Neuronal stem cell (in vitro differentiated cells): Measurements from ENCODE around the gene CFAP92.

Experiments used
- DNase-seq: peaks from one replicate; pipeline ENCODE4 v3.0.0-alpha.2; 2013; ENCODE audit warnings: low spot score
- H2AFZ ChIP-seq: one replicate; pipeline ENCODE4 v1.6.1; 2013; ENCODE audit warnings: mild to moderate bottlenecking, low read length, inconsistent platforms
- H2AK5ac ChIP-seq: 2 replicates; pipeline ENCODE4 v1.6.1; 2013; ENCODE audit warnings: low read depth, mild to moderate bottlenecking, inconsistent platforms, low read length, moderate library complexity, mixed read lengths
- H2BK120ac ChIP-seq: 2 replicates; pipeline ENCODE4 v1.6.1; 2013; ENCODE audit warnings: low read depth, mild to moderate bottlenecking, inconsistent platforms, low read length, moderate library complexity, mixed read lengths
- H2BK12ac ChIP-seq: one replicate; pipeline ENCODE4 v1.6.1; 2013; ENCODE audit warnings: low read length, inconsistent platforms
- H2BK15ac ChIP-seq: 2 replicates; pipeline ENCODE4 v1.6.1; 2013; ENCODE audit warnings: mild to moderate bottlenecking, low read length, inconsistent platforms, mixed read lengths
- H2BK5ac ChIP-seq: one replicate; pipeline ENCODE4 v1.6.1; 2013; ENCODE audit warnings: inconsistent platforms, mild to moderate bottlenecking, low read length, moderate library complexity
- H3K14ac ChIP-seq: one replicate; pipeline ENCODE4 v1.6.1; 2013; ENCODE audit warnings: low read length, inconsistent platforms
- H3K18ac ChIP-seq: 2 replicates; pipeline ENCODE4 v1.6.1; 2013; ENCODE audit warnings: low read length, inconsistent platforms
- H3K23ac ChIP-seq: 2 replicates; pipeline ENCODE4 v1.6.1; 2013; ENCODE audit warnings: low read depth, mild to moderate bottlenecking, mixed read lengths, low read length, inconsistent platforms; ENCODE audit not compliant: poor library complexity
- H3K27ac ChIP-seq: replicated peaks from 3 replicates; pipeline ENCODE4 v1.5.1; 2013; ENCODE audit warnings: low read length, inconsistent platforms
- H3K27me3 ChIP-seq, 3 experiments: 2 replicates each; pipeline ENCODE4 v1.6.1; 2013; ENCODE audit warnings: low read length in 3 of 3, mild to moderate bottlenecking in 2 of 3, inconsistent platforms in 1 of 3, low read depth in 1 of 3, mixed read lengths in 1 of 3, moderate library complexity in 1 of 3; ENCODE audit not compliant: control insufficient read depth in 3 of 3, insufficient read depth in 3 of 3
- H3K36me3 ChIP-seq, 2 donors: replicated peaks in 1 of 2; 2 replicates each; pipeline ENCODE4 v1.6.1; 2013; ENCODE audit warnings: low read length in 2 of 2; ENCODE audit not compliant: control insufficient read depth in 2 of 2, insufficient read depth in 2 of 2
- H3K4ac ChIP-seq: 2 replicates; pipeline ENCODE4 v1.6.1; 2013; ENCODE audit warnings: inconsistent platforms, mild to moderate bottlenecking, low read length, moderate library complexity
- H3K4me1 ChIP-seq, 2 donors: 1 replicate in 1 of 2; 2 replicates in 1 of 2; pipeline ENCODE4 v1.6.1; 2013; ENCODE audit warnings: low read length in 2 of 2, low read depth in 1 of 2; ENCODE audit not compliant: control insufficient read depth in 2 of 2, insufficient read depth in 1 of 2
- H3K4me2 ChIP-seq: one replicate; pipeline ENCODE4 v1.6.1; 2013; ENCODE audit warnings: mild to moderate bottlenecking, low read length, inconsistent platforms; ENCODE audit not compliant: insufficient read depth, poor library complexity, severe bottlenecking
- H3K4me3 ChIP-seq, 2 donors: 2 replicates each; pipeline ENCODE4 v1.5.1; 2013; ENCODE audit warnings: low read length in 2 of 2, mild to moderate bottlenecking in 2 of 2, inconsistent platforms in 1 of 2, moderate library complexity in 1 of 2
- H3K79me1 ChIP-seq: one replicate; pipeline ENCODE4 v1.6.1; 2013; ENCODE audit warnings: low read depth, mild to moderate bottlenecking, inconsistent platforms, low read length, moderate library complexity
- H3K9ac ChIP-seq: one replicate; pipeline ENCODE4 v1.6.1; 2013; ENCODE audit warnings: mild to moderate bottlenecking, low read depth, low read length, inconsistent platforms; ENCODE audit not compliant: poor library complexity
- H3K9me3 ChIP-seq, 2 donors: replicated peaks in 1 of 2; 2 replicates each; pipeline versions ENCODE3 to v1.6.1; 2013; ENCODE audit warnings: low read length in 2 of 2, mild to moderate bottlenecking in 2 of 2, inconsistent platforms in 1 of 2, low read depth in 1 of 2, mixed read lengths in 1 of 2, moderate library complexity in 1 of 2; ENCODE audit not compliant: control insufficient read depth in 2 of 2, insufficient read depth in 1 of 2
- H4K8ac ChIP-seq: one replicate; pipeline ENCODE4 v1.6.1; 2013; ENCODE audit warnings: low read depth, mild to moderate bottlenecking, inconsistent platforms, low read length, moderate library complexity
- H4K91ac ChIP-seq: one replicate; pipeline ENCODE4 v1.6.1; 2013; ENCODE audit warnings: low read length, low read depth, mild to moderate bottlenecking, inconsistent platforms; ENCODE audit not compliant: poor library complexity
- WGBS, 2 donors: extraction: QIAGEN DNeasy Blood & Tissue Kit; methylation state at CpG; one replicate each; pipeline ENCODE4 v1.1.7; 2013; ENCODE audit warnings: missing lambda C conversion rate in 2 of 2, mixed read lengths in 1 of 2; ENCODE audit not compliant: insufficient read length in 2 of 2, insufficient replicate concordance in 1 of 2; ENCODE audit errors: extremely low coverage in 2 of 2; 5-methylcytosine and 5-hydroxymethylcytosine counted together

Gene CFAP92

GRCh38 chr3:129022114-129023007 lies 28.5 kb upstream of the CFAP92 start:
- DNase-seq, result no peak
- Histone ChIP-seq H3K4me2 (no peak overlapping the region), H2BK120ac (no peak overlapping the region), H2AFZ (no peak overlapping the region), H3K9ac (no peak overlapping the region), H2BK12ac (no peak overlapping the region), H4K8ac (no peak overlapping the region), H3K4ac (no peak overlapping the region), H3K9me3 (peaks cover 0 to 7% of the 10 kb centered on the region in 2 donors), H3K14ac (no peak overlapping the region), H3K27me3 (no peaks in the 10 kb centered on the region), H3K18ac (no peak overlapping the region), H4K91ac (no peak overlapping the region), H3K4me1 (peaks cover 0 to 6% of the 10 kb centered on the region in 2 donors), H3K27ac (no peak overlapping the region), H2BK15ac (no peak overlapping the region), H3K36me3 (peaks cover 0 to 53% of the 10 kb centered on the region in 2 donors), H3K79me1 (no peaks in the 10 kb centered on the region), H2AK5ac (peak overlapping the region; percentile 22), H3K4me3 (no peak overlapping the region), H3K23ac (peak overlapping the region; percentile 17), H2BK5ac (no peak overlapping the region)
- no CpG with 5 or more reads among the region's 15 CpGs for WGBS, 2 donors

- Histone ChIP-seq H4K91ac (no peak overlapping the region), H3K18ac (no peak overlapping the region), H3K27ac (no peak overlapping the region), H3K4me2 (no peak overlapping the region), H3K36me3 (peaks cover 0 to 57% of the 10 kb centered on the region in 2 donors), H2BK5ac (no peak overlapping the region), H3K79me1 (no peaks in the 10 kb centered on the region), H2AK5ac (no peak overlapping the region), H2BK12ac (no peak overlapping the region), H3K9ac (no peak overlapping the region), H3K9me3 (peaks cover 0 to 7% of the 10 kb centered on the region in 2 donors), H3K27me3 (no peaks in the 10 kb centered on the region), H3K23ac (no peak overlapping the region), H3K4me1 (peaks cover 0 to 8% of the 10 kb centered on the region in 2 donors), H2BK120ac (no peak overlapping the region), H2BK15ac (no peak overlapping the region), H3K4ac (no peak overlapping the region), H3K4me3 (no peak overlapping the region), H3K14ac (no peak overlapping the region), H4K8ac (no peak overlapping the region), H2AFZ (no peak overlapping the region)
- WGBS, 2 donors, result no CpG with 5 or more reads among the region's 6 CpGs
- no peak for DNase-seq
These were observed 27.3 kb upstream of the CFAP92 start for GRCh38 chr3:129021140-129021551.

- DNase-seq, result no peak
- H3K4me2 ChIP-seq, result no peak overlapping the region
- H3K18ac ChIP-seq, result no peak overlapping the region
- H2BK120ac ChIP-seq, result no peak overlapping the region
- no peak overlapping the region for H2BK12ac ChIP-seq
- H2BK5ac ChIP-seq, result no peak overlapping the region
- H3K4ac ChIP-seq, result no peak overlapping the region
- no peak overlapping the region for H3K9ac ChIP-seq
- peaks cover 0 to 57% of the 10 kb centered on the region in 2 donors for H3K36me3 ChIP-seq
- peaks cover 0 to 7% of the 10 kb centered on the region in 2 donors for H3K9me3 ChIP-seq
- peaks cover 0 to 9% of the 10 kb centered on the region in 2 donors for H3K4me1 ChIP-seq
- H3K14ac ChIP-seq, result no peak overlapping the region
- H4K8ac ChIP-seq, result no peak overlapping the region
- no peak overlapping the region for H3K4me3 ChIP-seq
- H2AFZ ChIP-seq, result no peak overlapping the region
- no CpG with 5 or more reads among the region's 5 CpGs for WGBS, 2 donors
- H3K27ac ChIP-seq, result no peak overlapping the region
- H2BK15ac ChIP-seq, result no peak overlapping the region
- no peaks in the 10 kb centered on the region for H3K79me1 ChIP-seq
- no peak overlapping the region for H3K23ac ChIP-seq
- H2AK5ac ChIP-seq, result no peak overlapping the region
- H4K91ac ChIP-seq, result no peak overlapping the region
- no peaks in the 10 kb centered on the region for H3K27me3 ChIP-seq
These were observed 26.8 kb upstream of the CFAP92 start for GRCh38 chr3:129020691-129021090.

GRCh38 chr3:129019266-129019665 lies 25.4 kb upstream of the CFAP92 start:
- Histone ChIP-seq H3K9ac (no peak overlapping the region), H3K4me3 (no peak overlapping the region), H4K91ac (no peak overlapping the region), H3K23ac (no peak overlapping the region), H2BK5ac (no peak overlapping the region), H3K14ac (no peak overlapping the region), H3K4me2 (no peak overlapping the region), H3K27ac (no peak overlapping the region), H3K4me1 (peaks cover 0 to 9% of the 10 kb centered on the region in 2 donors), H3K9me3 (peaks cover 0 to 7% of the 10 kb centered on the region in 2 donors), H3K18ac (no peak overlapping the region), H4K8ac (no peak overlapping the region), H3K27me3 (no peaks in the 10 kb centered on the region), H3K4ac (no peak overlapping the region), H2AFZ (no peak overlapping the region), H2BK120ac (no peak overlapping the region), H3K79me1 (no peaks in the 10 kb centered on the region), H3K36me3 (peaks cover 0 to 67% of the 10 kb centered on the region in 2 donors), H2BK15ac (no peak overlapping the region), H2AK5ac (no peak overlapping the region), H2BK12ac (no peak overlapping the region)
- WGBS, 2 donors, result no CpG with 5 or more reads among the region's 3 CpGs
- no peak for DNase-seq
